Esophagus (tissue), 2 donors: ENCODE data around the gene KCNH8. TPM values are rescaled to one million over a fixed set of nuclear protein-coding genes. Genes with fewer than 3 reads are reported as not detected.
"Not testable (repeated sequence)": the region's sequence is repeated elsewhere in the genome, so short reads cannot be mapped to it uniquely, and the experiment has no call there.

Experiments used
- H3K27ac ChIP-seq, 2 donors: one replicate each; pipeline ENCODE4 v1.5.1; 2013; ENCODE audit warnings: low read depth in 2 of 2, mild to moderate bottlenecking in 2 of 2, inconsistent platforms in 1 of 2, low read length in 1 of 2, moderate library complexity in 1 of 2
- H3K27me3 ChIP-seq, 2 donors: one replicate each; pipeline ENCODE4 v1.6.1; 2013; ENCODE audit warnings: low read length in 2 of 2, control low read depth in 1 of 2, mild to moderate bottlenecking in 1 of 2; ENCODE audit not compliant: insufficient read depth in 2 of 2, control insufficient read depth in 1 of 2
- H3K36me3 ChIP-seq, 2 donors: one replicate each; pipeline ENCODE4 v1.6.1; 2013; ENCODE audit warnings: low read length in 1 of 2; ENCODE audit not compliant: control insufficient read depth in 2 of 2, insufficient read depth in 2 of 2
- H3K4me1 ChIP-seq, 2 donors: one replicate each; pipeline ENCODE4 v1.6.1; 2013; ENCODE audit warnings: low read length in 1 of 2; ENCODE audit not compliant: control insufficient read depth in 2 of 2, insufficient read depth in 2 of 2
- H3K4me3 ChIP-seq, 2 donors: one replicate each; pipeline ENCODE4 v1.5.1; 2013; ENCODE audit warnings: low read length in 2 of 2, mild to moderate bottlenecking in 2 of 2, low read depth in 1 of 2, moderate library complexity in 1 of 2
- H3K9me3 ChIP-seq, 2 donors: one replicate each; pipeline ENCODE4 v1.6.1; 2013; ENCODE audit warnings: mild to moderate bottlenecking in 2 of 2, low read depth in 1 of 2, low read length in 1 of 2, moderate library complexity in 1 of 2; ENCODE audit not compliant: control insufficient read depth in 2 of 2, insufficient read depth in 1 of 2
- whole genome bisulfite sequencing, 2 donors: extraction: QIAGEN DNeasy Blood & Tissue Kit; methylation state at CpG; one replicate each; pipeline ENCODE4 v1.1.7; 2013; 5-methylcytosine and 5-hydroxymethylcytosine counted together
- polyA plus RNA-seq, 2 donors: library from polyadenylated mRNA; stranded (reverse); fragments of 200-250 nt; gene quantifications; one replicate each; pipeline ENCODE4 v1.2.3, GENCODE V29; 2013
- donor health status: healthy with polysubstance abuse.
- donor health status: Bipolar disorder and iron deficiency.

The KCNH8 gene
- polyA plus RNA-seq, 2 donors, result 0.05 to 0.06 TPM

GRCh38 chr3:19231792-19232461 lies 83.6 kb downstream of the KCNH8 start:
- Histone ChIP-seq H3K9me3 (peaks cover 0 to 5% of the 10 kb centered on the region in 2 donors), H3K4me3 (no peak overlapping the region), H3K27me3 (no peaks in the 10 kb centered on the region), H3K4me1 (no peaks in the 10 kb centered on the region), H3K27ac (no peak overlapping the region), H3K36me3 (no peaks in the 10 kb centered on the region)
- WGBS, 2 donors, result 50 to 56% methylated on average over 4 of the region's 4 CpGs

DNA sequence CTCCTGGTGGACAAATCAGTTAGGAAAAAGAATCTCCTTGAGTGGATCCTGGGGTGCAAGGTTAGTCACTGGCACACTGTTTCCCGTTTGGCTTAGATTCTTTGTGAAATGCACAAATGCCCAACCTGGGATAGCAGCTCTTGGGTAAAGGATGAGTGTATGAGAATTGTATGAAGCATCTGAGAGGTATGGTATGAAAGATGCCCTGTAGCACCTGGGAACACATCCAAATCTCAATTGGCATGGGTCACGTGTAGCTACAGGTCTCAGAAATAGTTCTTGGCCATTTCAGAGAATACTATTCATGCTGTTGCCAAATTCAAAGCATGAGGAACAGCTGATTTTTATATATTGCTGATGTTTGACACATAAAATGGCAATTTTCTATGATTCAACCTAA lies 84.3 kb downstream of the KCNH8 start:
- 40 to 53% methylated on average over 2 of the region's 2 CpGs for WGBS, 2 donors
- no peaks in the 10 kb centered on the region for H3K36me3 ChIP-seq
- H3K27ac ChIP-seq, result no peak overlapping the region
- H3K9me3 ChIP-seq, result peaks cover 0 to 5% of the 10 kb centered on the region in 2 donors
- no peaks in the 10 kb centered on the region for H3K27me3 ChIP-seq
- no peak overlapping the region for H3K4me3 ChIP-seq
- H3K4me1 ChIP-seq, result no peaks in the 10 kb centered on the region

DNA sequence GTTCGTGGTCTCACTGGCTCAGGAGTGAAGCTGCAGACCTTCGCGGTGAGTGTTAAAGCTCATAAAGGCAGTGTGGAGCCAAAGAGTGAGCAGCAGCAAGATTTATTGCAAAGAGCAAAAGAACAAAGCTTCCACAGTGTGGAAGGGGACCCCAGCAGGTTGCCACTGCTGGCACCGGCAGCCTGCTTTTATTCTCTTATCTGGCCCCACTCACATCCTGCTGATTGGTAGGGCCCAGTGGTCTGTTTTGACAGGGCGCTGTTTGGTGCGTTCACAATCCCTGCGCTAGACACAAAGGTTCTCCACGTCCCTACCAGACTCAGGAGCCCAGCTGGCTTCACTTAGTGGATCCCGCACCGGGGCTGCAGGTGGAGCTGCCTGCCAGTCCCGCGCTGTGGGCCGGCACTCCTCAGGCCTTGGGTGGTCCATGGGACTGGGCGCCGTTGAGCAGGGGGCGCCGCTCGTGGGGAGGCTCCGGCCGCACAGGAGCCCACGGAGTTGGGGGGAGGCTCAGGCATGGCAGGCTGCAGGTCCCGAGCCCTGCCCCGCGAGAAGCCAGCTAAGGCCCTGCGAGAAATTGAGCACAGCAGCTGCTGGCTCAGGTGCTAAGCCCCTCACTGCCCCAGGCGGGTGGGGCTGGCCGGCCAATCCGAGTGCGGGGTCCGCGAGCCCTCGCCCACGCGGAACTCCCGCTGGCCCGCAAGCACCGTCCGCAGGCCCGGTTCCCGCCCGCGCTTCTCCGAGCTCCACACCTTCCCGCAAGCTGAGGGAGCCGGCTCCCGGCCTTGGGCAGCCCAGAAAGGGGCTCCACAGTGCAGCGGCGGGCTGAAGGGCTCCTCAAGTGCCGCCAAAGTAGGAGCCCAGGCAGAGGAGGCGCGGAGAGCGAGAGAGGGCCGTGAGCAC lies 85.8 kb downstream of the KCNH8 start:
- H3K9me3 ChIP-seq, H3K27me3 ChIP-seq, H3K36me3 ChIP-seq, H3K4me1 ChIP-seq, H3K4me3 ChIP-seq, H3K27ac ChIP-seq: not testable (repeated sequence)
- 94 to 95% methylated on average over 52 to 53 of the region's 53 CpGs for WGBS, 2 donors

- no peaks in the 10 kb centered on the region for H3K4me1 ChIP-seq
- no peaks in the 10 kb centered on the region for H3K27me3 ChIP-seq
- no peaks in the 10 kb centered on the region for H3K9me3 ChIP-seq
- H3K36me3 ChIP-seq, result no peaks in the 10 kb centered on the region
- no peak overlapping the region for H3K27ac ChIP-seq
- no peak overlapping the region for H3K4me3 ChIP-seq
- WGBS, 2 donors, result 69 to 73% methylated on average over 2 of the region's 2 CpGs
Observed at GRCh38 chr3:19248143-19248542, 99.8 kb downstream of the KCNH8 start.

GRCh38 chr3:19248767-19249166 lies 100.5 kb downstream of the KCNH8 start:
- Histone ChIP-seq H3K27me3 (no peaks in the 10 kb centered on the region), H3K4me1 (no peaks in the 10 kb centered on the region), H3K27ac (no peak overlapping the region), H3K9me3 (no peaks in the 10 kb centered on the region), H3K4me3 (no peak overlapping the region), H3K36me3 (no peaks in the 10 kb centered on the region)
- WGBS, 2 donors, result 92 to 97% methylated on average over 1 of the region's 1 CpG

DNA sequence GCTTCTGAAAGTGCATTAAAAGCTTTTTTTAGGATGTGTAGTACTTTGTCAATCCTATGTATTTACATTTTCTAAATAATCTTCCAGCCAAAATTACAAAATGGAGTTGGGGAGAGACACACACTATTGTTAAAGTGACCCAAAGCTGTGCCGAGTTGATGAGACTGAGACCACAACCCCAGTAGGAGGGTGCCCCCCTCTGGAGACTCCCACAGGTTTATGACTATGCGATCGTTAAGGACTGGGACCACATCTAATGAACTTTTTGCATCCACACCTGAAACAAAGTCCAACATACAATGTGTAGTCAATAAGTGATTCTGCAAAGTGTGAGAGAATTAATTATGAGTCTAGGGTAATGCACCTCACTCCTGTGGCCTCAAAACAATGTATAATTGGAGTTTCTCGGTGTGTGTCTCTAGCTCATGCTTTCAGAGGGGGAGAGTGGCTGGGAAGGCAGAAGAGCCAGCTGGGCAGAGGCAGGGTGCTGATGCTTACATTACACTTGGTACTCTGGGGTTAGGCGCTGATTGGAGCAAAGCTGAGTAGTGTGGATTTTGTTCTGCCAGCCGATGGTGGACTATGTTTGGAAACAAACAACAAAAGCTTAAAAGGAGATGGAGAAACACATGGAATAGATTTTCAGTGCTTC lies 102.8 kb downstream of the KCNH8 start:
- Histone ChIP-seq H3K27ac (no peak overlapping the region), H3K36me3 (no peaks in the 10 kb centered on the region), H3K4me1 (no peaks in the 10 kb centered on the region), H3K4me3 (no peak overlapping the region), H3K27me3 (no peaks in the 10 kb centered on the region), H3K9me3 (no peaks in the 10 kb centered on the region)
- WGBS, 2 donors, result 68 to 76% methylated on average over 6 of the region's 6 CpGs

GRCh38 chr3:19254189-19254588 lies 105.9 kb downstream of the KCNH8 start:
- no peaks in the 10 kb centered on the region for H3K36me3 ChIP-seq
- WGBS, 2 donors, result 66 to 70% methylated on average over 2 of the region's 2 CpGs

GRCh38 chr3:19254784-19255338 lies 106.6 kb downstream of the KCNH8 start:
- no peak overlapping the region for H3K27ac ChIP-seq
- H3K4me1 ChIP-seq, result no peaks in the 10 kb centered on the region
- H3K27me3 ChIP-seq, result no peaks in the 10 kb centered on the region
- 81 to 90% methylated on average over 5 of the region's 5 CpGs for WGBS, 2 donors
- H3K36me3 ChIP-seq, result no peaks in the 10 kb centered on the region
- H3K4me3 ChIP-seq, result no peak overlapping the region
- H3K9me3 ChIP-seq, result no peaks in the 10 kb centered on the region

More at GRCh38 chr3:19254189-19254588, 105.9 kb downstream of the KCNH8 start:
- H3K27me3 ChIP-seq, result no peaks in the 10 kb centered on the region
- H3K4me1 ChIP-seq, result no peaks in the 10 kb centered on the region
- no peaks in the 10 kb centered on the region for H3K9me3 ChIP-seq
- no peak overlapping the region for H3K27ac ChIP-seq
- no peak overlapping the region for H3K4me3 ChIP-seq

GRCh38 chr3:19256313-19256712 lies 108.0 kb downstream of the KCNH8 start:
- no peak overlapping the region for H3K27ac ChIP-seq
- no peaks in the 10 kb centered on the region for H3K36me3 ChIP-seq
- no peaks in the 10 kb centered on the region for H3K9me3 ChIP-seq
- no peak overlapping the region for H3K4me3 ChIP-seq
- H3K4me1 ChIP-seq, result no peaks in the 10 kb centered on the region
- no peaks in the 10 kb centered on the region for H3K27me3 ChIP-seq
- WGBS, 2 donors, result 83 to 85% methylated on average over 5 of the region's 5 CpGs
